CD1c-positive myeloid dendritic cell (primary cell): ENCODE results near the gene STAB2.
"Not testable (repeated sequence)": the region's sequence is repeated elsewhere in the genome, so short reads cannot be mapped to it uniquely, and the experiment has no call there.

Experiments
- DNase-seq: peaks from one replicate; pipeline ENCODE4 v3.0.0-alpha.2; 2016; ENCODE audit errors: extremely low spot score

STAB2 gene

DNA sequence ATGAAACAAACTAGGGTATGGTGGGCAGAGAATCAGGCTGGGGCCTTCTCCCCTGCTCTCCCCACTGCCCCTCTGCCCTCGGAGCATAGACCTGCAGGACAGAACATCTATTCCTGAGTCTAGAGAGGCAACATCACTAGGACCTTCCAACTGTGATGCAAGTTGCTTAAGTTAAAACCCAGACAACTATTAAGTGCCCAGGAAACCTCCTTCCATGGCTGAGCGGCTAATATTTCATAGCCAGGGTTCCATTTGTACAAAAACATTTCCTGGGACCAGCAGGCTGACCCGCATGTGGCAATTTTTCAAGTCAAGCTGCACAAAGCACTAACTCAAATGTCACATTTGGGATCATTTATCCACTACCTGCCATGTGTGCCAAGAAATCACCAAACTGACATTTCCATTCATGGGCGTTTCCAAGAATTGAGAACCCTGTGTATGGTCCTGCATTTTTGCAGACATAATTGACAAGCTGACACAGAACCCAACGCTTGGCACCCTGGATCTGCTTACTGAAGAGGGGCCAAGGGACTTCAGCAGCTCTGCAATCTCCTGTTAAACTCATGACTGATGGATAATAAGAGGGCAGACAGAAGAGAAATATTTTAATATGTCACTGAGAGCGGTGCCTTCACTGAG is 221.3 kb downstream of the STAB2 start:
- no peak for DNase-seq

DNA sequence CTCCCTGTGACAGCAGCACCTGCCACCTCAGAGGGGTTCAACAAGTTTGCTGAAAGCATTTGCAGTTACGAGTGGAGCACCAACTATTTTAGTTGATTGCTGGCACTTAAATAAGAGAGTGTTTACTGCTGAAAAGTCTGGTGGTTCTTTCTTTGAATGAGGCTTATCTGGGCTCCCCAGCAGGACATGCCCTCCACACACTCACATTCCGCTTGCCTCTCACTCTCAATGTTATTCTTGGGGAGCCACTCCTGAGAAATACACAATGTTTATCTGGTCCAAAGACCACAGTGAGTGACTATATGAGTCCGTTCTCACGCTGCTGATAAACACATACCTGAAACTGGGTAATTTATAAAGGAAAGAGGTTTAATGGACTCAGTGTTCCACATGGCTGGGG is 222.1 kb downstream of the STAB2 start:
- DNase-seq, result no peak

DNA sequence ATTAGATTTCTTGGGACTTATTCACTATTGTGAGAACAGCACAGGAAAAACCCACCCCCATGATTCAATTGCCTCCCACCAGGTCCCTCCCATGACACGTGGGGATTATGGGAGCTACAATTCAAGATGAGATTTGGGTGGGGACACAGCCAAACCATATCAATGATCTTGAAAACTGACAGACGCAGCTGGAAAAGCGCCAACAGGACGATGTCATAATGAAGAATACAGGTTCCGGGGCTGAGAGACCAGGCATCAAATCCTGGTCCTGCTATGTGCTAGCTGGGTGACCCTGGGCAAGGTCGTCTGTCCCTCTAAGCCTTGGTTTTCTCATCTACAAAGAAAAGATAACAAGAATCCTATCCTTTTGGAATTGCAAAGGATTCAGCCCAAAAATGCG is 222.6 kb downstream of the STAB2 start:
- DNase-seq, result not testable (repeated sequence)

DNA sequence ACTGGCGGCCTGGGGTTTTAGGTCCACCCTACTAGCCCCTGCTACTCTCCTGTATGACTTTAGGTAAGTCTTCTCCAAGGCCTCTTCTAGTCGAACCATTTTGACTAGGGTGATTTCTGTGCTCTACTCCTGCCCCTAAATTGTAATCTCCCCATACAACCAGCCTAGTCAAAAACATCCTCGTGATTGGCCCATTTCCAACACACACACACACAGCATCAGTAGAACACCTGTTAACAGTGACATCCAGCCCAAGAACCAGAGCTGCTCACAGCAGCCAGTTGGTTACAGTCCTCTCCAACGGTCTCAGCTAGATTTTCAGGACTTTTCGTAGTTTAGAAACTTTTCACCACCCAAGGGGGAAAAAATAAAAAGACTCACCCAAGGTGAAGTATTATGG is 223.0 kb downstream of the STAB2 start:
- no peak for DNase-seq

DNA sequence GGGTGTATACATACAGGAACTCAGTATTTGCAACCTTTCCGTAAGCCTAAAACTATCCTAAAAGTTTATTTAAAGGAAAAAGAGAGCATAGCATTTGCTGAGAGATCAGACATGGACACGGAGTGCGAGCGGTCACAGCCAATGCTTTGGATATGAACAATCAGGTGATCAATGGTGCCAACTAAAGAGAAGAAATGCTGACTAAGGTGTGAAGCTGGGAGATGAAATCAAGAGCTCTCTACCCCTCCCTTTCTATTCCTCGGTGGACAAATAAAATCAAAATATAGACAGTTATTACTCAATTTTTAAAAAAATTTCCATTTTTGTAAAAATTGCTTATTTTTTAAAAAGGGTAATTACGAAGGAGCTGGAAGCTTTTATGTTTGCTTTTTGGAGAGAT is 224.7 kb downstream of the STAB2 start:
- DNase-seq, result no peak

DNA sequence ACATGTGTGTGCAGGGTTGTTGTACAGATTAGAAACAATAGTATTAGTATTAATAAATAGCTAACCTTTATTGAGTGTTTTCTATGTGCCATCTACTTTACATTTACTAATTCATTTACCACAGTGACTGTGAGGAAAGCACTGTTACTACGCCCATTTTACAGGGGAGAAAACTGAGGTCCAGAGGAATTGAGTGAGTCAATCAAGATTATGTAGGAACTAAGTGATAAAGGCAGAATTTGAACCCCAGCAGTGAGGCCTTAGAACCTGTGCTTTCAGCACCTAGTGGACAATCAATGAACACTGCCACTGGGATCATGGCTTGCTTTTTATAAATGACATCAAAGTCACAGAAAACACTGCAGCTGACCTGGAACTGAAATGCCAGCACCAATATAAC is 225.7 kb downstream of the STAB2 start:
- no peak for DNase-seq

DNA sequence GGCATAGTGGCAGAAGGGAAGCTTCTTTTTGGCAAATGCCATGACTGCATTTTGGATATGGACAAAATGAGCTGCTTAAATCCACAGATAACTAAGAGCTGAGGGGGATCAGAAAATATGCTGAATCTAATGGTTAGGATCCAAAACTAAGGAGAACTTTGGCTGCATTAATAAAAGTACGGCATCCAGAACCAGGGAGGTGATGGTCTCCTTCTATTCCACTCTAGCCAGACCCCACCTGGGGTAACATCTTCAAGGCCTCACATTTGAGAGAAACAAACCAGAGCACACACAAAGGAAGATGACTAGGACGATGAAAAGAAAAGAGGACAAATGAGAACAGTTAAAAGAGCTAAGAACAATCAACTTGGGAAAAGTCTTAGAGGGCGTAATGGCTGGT is 226.4 kb downstream of the STAB2 start:
- no peak for DNase-seq

DNA sequence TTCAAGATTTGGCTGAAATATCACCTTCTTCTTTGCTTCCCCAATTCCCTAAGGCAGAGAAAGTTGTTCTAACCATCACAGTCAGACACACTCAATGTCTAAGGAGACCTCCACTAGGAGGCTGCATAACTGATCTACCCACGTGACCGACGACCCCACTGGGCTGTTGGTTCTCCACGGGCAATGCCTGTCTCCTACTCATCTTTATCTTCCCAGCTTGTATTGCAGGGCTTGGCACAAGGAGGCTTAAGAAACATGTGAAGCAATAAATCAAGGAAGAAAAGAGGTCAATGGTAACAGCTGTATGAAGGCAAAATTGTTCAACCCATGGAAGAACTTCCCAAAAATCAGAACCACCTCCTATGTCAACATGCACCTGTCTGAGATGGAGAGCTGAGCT is 226.9 kb downstream of the STAB2 start:
- DNase-seq, result no peak

DNA sequence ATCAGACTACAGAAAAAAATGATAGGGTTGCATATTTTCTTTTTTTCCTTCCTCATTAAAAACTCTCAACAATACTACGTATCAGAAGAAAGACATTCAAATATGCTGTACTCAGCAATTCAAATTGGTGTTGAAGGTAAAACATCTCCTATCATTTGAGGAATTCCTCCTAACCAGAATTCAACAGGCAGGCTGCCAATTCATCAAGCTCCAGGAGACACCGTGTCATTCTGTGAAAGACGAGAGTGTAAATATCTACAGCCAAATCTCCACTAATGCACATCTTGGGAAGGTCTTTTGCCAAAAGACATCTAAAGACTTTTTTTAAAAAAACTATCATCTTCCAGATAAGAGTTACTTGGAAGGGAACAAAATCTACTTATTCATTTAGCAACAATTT is 227.4 kb downstream of the STAB2 start:
- DNase-seq, result no peak
